Measurements from ENCODE around the gene MINAR2. TPM values are rescaled to one million over a fixed set of nuclear protein-coding genes. Genes with fewer than 3 reads are reported as not detected.

Gene MINAR2
- polyA plus RNA-seq, 1 of the 3 experiments (the other 2 are of a cell fraction): not detected

GRCh38 chr5:129767927-129768380 lies 20.1 kb downstream of the MINAR2 start (continued):
- TF ChIP-seq USF1 (IDR thresholded peaks at IDR 0.05; ENCODE audit: borderline replicate concordance, low read depth): no peak
- TF ChIP-seq, protein P1, sequence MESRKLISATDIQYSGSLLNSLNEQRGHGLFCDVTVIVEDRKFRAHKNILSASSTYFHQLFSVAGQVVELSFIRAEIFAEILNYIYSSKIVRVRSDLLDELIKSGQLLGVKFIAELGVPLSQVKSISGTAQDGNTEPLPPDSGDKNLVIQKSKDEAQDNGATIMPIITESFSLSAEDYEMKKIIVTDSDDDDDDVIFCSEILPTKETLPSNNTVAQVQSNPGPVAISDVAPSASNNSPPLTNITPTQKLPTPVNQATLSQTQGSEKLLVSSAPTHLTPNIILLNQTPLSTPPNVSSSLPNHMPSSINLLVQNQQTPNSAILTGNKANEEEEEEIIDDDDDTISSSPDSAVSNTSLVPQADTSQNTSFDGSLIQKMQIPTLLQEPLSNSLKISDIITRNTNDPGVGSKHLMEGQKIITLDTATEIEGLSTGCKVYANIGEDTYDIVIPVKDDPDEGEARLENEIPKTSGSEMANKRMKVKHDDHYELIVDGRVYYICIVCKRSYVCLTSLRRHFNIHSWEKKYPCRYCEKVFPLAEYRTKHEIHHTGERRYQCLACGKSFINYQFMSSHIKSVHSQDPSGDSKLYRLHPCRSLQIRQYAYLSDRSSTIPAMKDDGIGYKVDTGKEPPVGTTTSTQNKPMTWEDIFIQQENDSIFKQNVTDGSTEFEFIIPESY (IDR thresholded peaks at IDR 0.05; ENCODE audit: borderline replicate concordance, low read depth): no peak
- TF ChIP-seq GATA2 (CRISPR knock-in tag; IDR thresholded peaks at IDR 0.05): no peak
- no peak for TF ChIP-seq TEAD4 (IDR thresholded peaks at IDR 0.05; ENCODE audit: borderline replicate concordance, insufficient read depth)
- TF ChIP-seq SIN3A (IDR thresholded peaks at IDR 0.05; ENCODE audit: borderline replicate concordance, low read depth, low read length): no peak

- no peak overlapping the region for H3K27ac ChIP-seq (ENCODE audit: low read depth in 2 of 2, low read length in 1 of 2)
- no peaks in the 10 kb centered on the region for H4K20me1 ChIP-seq (ENCODE audit: insufficient read depth)
- peaks cover 5% of the 10 kb centered on the region for H3K27me3 ChIP-seq (ENCODE audit: insufficient read depth)
- no peak for DNase-seq
- H3F3A ChIP-seq (replicated peaks; ENCODE audit: insufficient read depth): no peaks in the 10 kb centered on the region
- ChIA-PET CTCF (interaction anchor here (0.6 to 8.4 kb wide), 28 partner anchors 8 to 1935 kb away, joined by 3 to 93 read pairs (median 4); no protein-coding TSS in a partner anchor), POLR2A (no interaction called here)
- no peaks in the 10 kb centered on the region for H3K79me2 ChIP-seq (ENCODE audit: insufficient read depth)
- H3K4me1 ChIP-seq (ENCODE audit: control insufficient read depth in 1 of 2, insufficient read depth in 2 of 2, low read depth in 1 of 2, low read length in 1 of 2): no peaks in the 10 kb centered on the region
- no peak overlapping the region for H3K4me2 ChIP-seq
- no peaks in the 10 kb centered on the region for H3K36me3 ChIP-seq (replicated peaks in 1 of 2; ENCODE audit: control insufficient read depth in 1 of 2, insufficient read depth in 2 of 2, low read length in 1 of 2)
- H3K4me3 ChIP-seq (ENCODE audit: low read depth in 2 of 2, low read length in 1 of 2): no peak overlapping the region
- no peaks in the 10 kb centered on the region for H3K9me3 ChIP-seq
- no peaks in the 10 kb centered on the region for H3K9me2 ChIP-seq
- no peak for TF ChIP-seq MXI1 (IDR thresholded peaks at IDR 0.05; ENCODE audit: low read depth, low read length)
- 38% methylated on average over 6 of the region's 6 CpGs for WGBS (ENCODE audit: low lambda C conversion rate)
- H3K9ac ChIP-seq: no peak overlapping the region
- H2AFZ ChIP-seq (ENCODE audit: low read depth): peak overlapping the region; percentile 62; the same call in 1 of the 2 replicates
Measured at GRCh38 chr5:129768735-129769134, 20.8 kb downstream of the MINAR2 start.

- H3K4me2 ChIP-seq: no peak overlapping the region
- no peak for DNase-seq
- no peak overlapping the region for H3K9ac ChIP-seq
- H4K20me1 ChIP-seq (ENCODE audit: insufficient read depth): no peaks in the 10 kb centered on the region
- no peaks in the 10 kb centered on the region for H3K4me1 ChIP-seq (ENCODE audit: control insufficient read depth in 1 of 2, insufficient read depth in 2 of 2, low read depth in 1 of 2, low read length in 1 of 2)
- ChIA-PET POLR2A (no interaction called here), CTCF (interaction anchor here (0.9 to 8.4 kb wide), 16 partner anchors 7 to 1557 kb away, joined by 3 to 93 read pairs (median 4); partner anchors contain the start of gene ISOC1)
- H3K27me3 ChIP-seq (ENCODE audit: insufficient read depth): peaks cover 5% of the 10 kb centered on the region
- H3K36me3 ChIP-seq (replicated peaks in 1 of 2; ENCODE audit: control insufficient read depth in 1 of 2, insufficient read depth in 2 of 2, low read length in 1 of 2): no peaks in the 10 kb centered on the region
- no peak overlapping the region for H3K4me3 ChIP-seq (ENCODE audit: low read depth in 2 of 2, low read length in 1 of 2)
- H3K9me2 ChIP-seq: no peaks in the 10 kb centered on the region
- no peak overlapping the region for H3K27ac ChIP-seq (ENCODE audit: low read depth in 2 of 2, low read length in 1 of 2)
- TF ChIP-seq JUND (IDR thresholded peaks at IDR 0.05): no peak
- no peak for TF ChIP-seq ELF1 (IDR thresholded peaks at IDR 0.05)
- no peak for TF ChIP-seq TAF1 (IDR thresholded peaks at IDR 0.05; ENCODE audit: borderline replicate concordance, low read depth, low read length)
- no peak for TF ChIP-seq FOXM1 (IDR thresholded peaks at IDR 0.05; ENCODE audit: low read depth)
- TF ChIP-seq NFIC (IDR thresholded peaks at IDR 0.05; ENCODE audit: borderline replicate concordance): no peak
- TF ChIP-seq PBX3 (IDR thresholded peaks at IDR 0.05): no peak
- TF ChIP-seq RCOR1 (IDR thresholded peaks at IDR 0.05; ENCODE audit: low read length): no peak
- no peak for TF ChIP-seq RAD21 (IDR thresholded peaks at IDR 0.05; ENCODE audit: low read length)
- no peak for TF ChIP-seq GABPA (IDR thresholded peaks at IDR 0.05; ENCODE audit: low read depth)
- TF ChIP-seq TCF12 (IDR thresholded peaks at IDR 0.05): no peak
- no peak for TF ChIP-seq FOXJ3 (CRISPR knock-in tag; IDR thresholded peaks at IDR 0.05)
- no peak for TF ChIP-seq USF1 (IDR thresholded peaks at IDR 0.05; ENCODE audit: borderline replicate concordance, low read depth)
- TF ChIP-seq GATA2 (CRISPR knock-in tag; IDR thresholded peaks at IDR 0.05): no peak
- no peak for TF ChIP-seq YY1 (IDR thresholded peaks at IDR 0.05; ENCODE audit: low read depth)
- TF ChIP-seq FOSL2 (IDR thresholded peaks at IDR 0.05; ENCODE audit: borderline replicate concordance, low read depth): no peak
- no peak for TF ChIP-seq MEF2A (IDR thresholded peaks at IDR 0.05; ENCODE audit: borderline replicate concordance, low read depth)
- no peak for TF ChIP-seq CHD2 (IDR thresholded peaks at IDR 0.05; ENCODE audit: low read length, partially characterized antibody)
- no peak for TF ChIP-seq SMC3 (IDR thresholded peaks at IDR 0.05; ENCODE audit: low read depth, low read length)
- TF ChIP-seq TEAD4 (IDR thresholded peaks at IDR 0.05; ENCODE audit: borderline replicate concordance, insufficient read depth): no peak
- H3K79me2 ChIP-seq (ENCODE audit: insufficient read depth): no peaks in the 10 kb centered on the region
- no peaks in the 10 kb centered on the region for H3F3A ChIP-seq (replicated peaks; ENCODE audit: insufficient read depth)
- H3K9me3 ChIP-seq: no peaks in the 10 kb centered on the region
- 4% methylated on average over 5 of the region's 5 CpGs for WGBS (ENCODE audit: low lambda C conversion rate)
- no peak overlapping the region for H2AFZ ChIP-seq (ENCODE audit: low read depth)
Measured at GRCh38 chr5:129770024-129770820, 22.3 kb downstream of the MINAR2 start.
